K562 (cell line): ENCODE measurements around the gene BIRC5. TPM values are rescaled to one million over a fixed set of nuclear protein-coding genes. Genes with fewer than 3 reads are reported as not detected.

Source experiments
- CREBBP ChIP-seq: IDR thresholded peaks from one replicate; pipeline ENCODE4 v1.6.1; 2012; ENCODE audit warnings: low read depth, mild to moderate bottlenecking, control low read depth, inconsistent platforms, low read length
- DDX20 ChIP-seq: fragments of 450-650 bp; IDR thresholded peaks from 2 replicates; pipeline ENCODE4 v1.6.1; 2016; ENCODE audit warnings: missing genetic modification characterization, low read depth, mild to moderate bottlenecking, missing compliant biosample characterization, moderate library complexity
- ESRRB ChIP-seq: fragments of 250-450 bp; sonication (Bioruptor Pico); IDR thresholded peaks from 2 replicates; pipeline ENCODE4 v1.5.0; 2020; ENCODE audit warnings: mild to moderate bottlenecking, moderate library complexity, borderline replicate concordance
- KDM1A ChIP-seq, 2 experiments: fragments of 450-650 bp; IDR thresholded peaks; 2 replicates each; pipeline ENCODE4 v1.6.1; 2016; ENCODE audit warnings: mild to moderate bottlenecking in 2 of 2
- MTA3 ChIP-seq: fragments of 450-650 bp; formaldehyde crosslinking; IDR thresholded peaks from 2 replicates; pipeline ENCODE4 v1.6.1; 2017; ENCODE audit warnings: mild to moderate bottlenecking, borderline replicate concordance
- NFIX ChIP-seq: fragments of 250-450 bp; sonication (Bioruptor Pico); IDR thresholded peaks from 2 replicates; pipeline ENCODE4 v1.4.0; 2020; ENCODE audit warnings: low read depth, mild to moderate bottlenecking, moderate library complexity
- NR2C2 ChIP-seq, 2 experiments: fragments of 200-800 bp in 1 of 2; sonication (Bioruptor generic) in 1 of 2; sonication (generic) in 1 of 2; formaldehyde crosslinking in 1 of 2; IDR thresholded peaks; 2 replicates each; pipeline versions ENCODE4 v1.6.1 to v1.8.0; 2016 to 2022; ENCODE audit warnings: mild to moderate bottlenecking in 1 of 2, missing compliant biosample characterization in 1 of 2, missing genetic modification characterization in 1 of 2, missing genetic modification reagents in 1 of 2
- PML ChIP-seq: IDR thresholded peaks from 2 replicates; pipeline ENCODE4 v1.6.1; 2012; ENCODE audit warnings: low read length, inconsistent platforms
- SRSF3 ChIP-seq: fragments of 200-400 bp; formaldehyde crosslinking; IDR thresholded peaks from 2 replicates; pipeline ENCODE4 v1.6.1; 2016; ENCODE audit warnings: mild to moderate bottlenecking, low read length, moderate library complexity; ENCODE audit not compliant: insufficient read depth
- TCF7L2 ChIP-seq: fragments of 150-350 bp; IDR thresholded peaks from 2 replicates; pipeline ENCODE4 v1.6.1; 2016; ENCODE audit warnings: low read depth, mild to moderate bottlenecking, low read length, moderate library complexity
- TFE3 ChIP-seq: fragments of 450-650 bp; formaldehyde crosslinking; IDR thresholded peaks from 2 replicates; pipeline ENCODE4 v1.4.0; 2020; ENCODE audit warnings: mild to moderate bottlenecking, mixed read lengths
- YY1 ChIP-seq, 3 experiments: IDR thresholded peaks; 2 replicates each; pipeline ENCODE4 v1.6.1; 2011; ENCODE audit warnings: low read length in 2 of 3, mild to moderate bottlenecking in 2 of 3, moderate library complexity in 2 of 3, borderline replicate concordance in 1 of 3, control low read depth in 1 of 3, low read depth in 1 of 3; ENCODE audit not compliant: insufficient read depth in 3 of 3, insufficient replicate concordance in 2 of 3, control insufficient read depth in 1 of 3, insufficient read length in 1 of 3; ENCODE audit errors: extremely low read depth in 1 of 3
- ZBTB40 ChIP-seq, 2 experiments: fragments of 450-650 bp in 1 of 2; sonication (generic) in 1 of 2; formaldehyde crosslinking in 1 of 2; IDR thresholded peaks; 2 replicates each; pipeline versions ENCODE4 v1.7.1 to v1.9.0; 2016 to 2022; ENCODE audit warnings: inconsistent platforms in 1 of 2, mild to moderate bottlenecking in 1 of 2, missing genetic modification reagents in 1 of 2
- ZBTB7A ChIP-seq: IDR thresholded peaks from 2 replicates; pipeline ENCODE4 v1.6.1; 2011; ENCODE audit warnings: low read depth, mild to moderate bottlenecking, low read length, moderate library complexity, borderline replicate concordance; ENCODE audit not compliant: control insufficient read depth
- ZNF12 ChIP-seq: sonication (generic); formaldehyde crosslinking; IDR thresholded peaks from 2 replicates; pipeline ENCODE4 v1.4.0; 2020; ENCODE audit warnings: mild to moderate bottlenecking, missing genetic modification reagents
- polyA plus RNA-seq, 8 experiments: library from polyadenylated mRNA; depleted of rRNA in 4 of 8; stranded (reverse) in 5 of 8; unstranded in 3 of 8; fragments of >200 nt; fragmentation: Nextera tagmentation in 2 of 8; fragmentation: Illumina TruSeq in 1 of 8; extraction: Ambion mirVana in 2 of 8; extraction: Trizol in 1 of 8; gene quantifications; 2 replicates each; pipeline versions ENCODE4 v1.2.1 to v1.2.3, GENCODE V29; 2011 to 2014; ENCODE audit warnings: inconsistent platforms in 1 of 8, missing spikeins in 1 of 8
- total RNA-seq, 7 experiments: library from RNA; depleted of rRNA in 6 of 7; stranded (reverse); fragments of >200 nt in 6 of 7; fragmentation: Illumina TruSeq in 2 of 7; extraction: Trizol in 2 of 7; gene quantifications; 2 replicates each; pipeline versions ENCODE4 v1.2.1 to v1.2.3, GENCODE V29; 2011 to 2021; ENCODE audit warnings: low replicate concordance in 1 of 7

BIRC5 gene
- total and polyA plus RNA-seq, 9 of the 15 experiments (the other 6 are each of a cell fraction or from before 2014, with no cell fraction given) = 64.4 to 140 (median 101) TPM

GRCh38 chr17:78253946-78254672 lies 40.1 kb downstream of the BIRC5 start (continued):
- TF ChIP-seq CREBBP (no peak), ESRRB (CRISPR knock-in tag) (no peak), NFIX (CRISPR knock-in tag) (no peak), ZBTB7A (peak; percentile 98), YY1 (IDR thresholded peaks at IDR 0.05; ENCODE audit: borderline replicate concordance in 1 of 3, control insufficient read depth in 1 of 3, extremely low read depth in 1 of 3, insufficient read depth in 3 of 3, insufficient read length in 1 of 3, insufficient replicate concordance in 2 of 3, low read depth in 1 of 3, low read length in 2 of 3) (peak in 2 of 3 experiments; percentile 60 to 67), ZNF12 (CRISPR knock-in tag) (no peak), KDM1A (IDR thresholded peaks at IDR 0.05) (no peak), TCF7L2 (no peak), PML (0 out of 2 replicates have a peak, but pooled peaks have one; percentile 14), MTA3 (peak; percentile 68), TFE3 (CRISPR knock-in tag) (0 out of 2 replicates have a peak, but pooled peaks have one; percentile 2), ZBTB40 (IDR thresholded peaks at IDR 0.05) (peak; percentile 56), ZBTB40 (CRISPR knock-in tag; IDR thresholded peaks at IDR 0.05) (no peak), SRSF3 (peak; percentile 66; the same call in 1 of the 2 replicates), DDX20 (tag) (no peak), NR2C2 (CRISPR knock-in tag; IDR thresholded peaks at IDR 0.05) (peak; percentile 80), NR2C2 (tag; IDR thresholded peaks at IDR 0.05) (peak; percentile 76; the same call in 1 of the 2 replicates)
